Astrocyte (in vitro differentiated cells and primary cell): ENCODE measurements around the gene CIB2. TPM values are rescaled to one million over a fixed set of nuclear protein-coding genes. Genes with fewer than 3 reads are reported as not detected.

Experiments used
- DNase-seq: peaks from one replicate; pipeline ENCODE4 v3.0.0-alpha.2; 2010; ENCODE audit warnings: low read depth
- FAIRE-seq: peaks from 2 replicates; lab custom pipeline; 2011; peaks lifted over from hg19 to GRCh38; lab: Jason Lieb, UNC
- H2AFZ ChIP-seq: 2 replicates; pipeline ENCODE4 v1.6.0; 2012; ENCODE audit warnings: low read depth, low read length, inconsistent platforms
- H3K27ac ChIP-seq: 2 replicates; pipeline ENCODE4 v1.5.1; 2011; ENCODE audit warnings: low read depth, low read length, inconsistent platforms
- H3K27me3 ChIP-seq: 2 replicates; pipeline ENCODE4 v1.6.0; 2011; ENCODE audit warnings: low read length, inconsistent platforms; ENCODE audit not compliant: insufficient read depth
- H3K36me3 ChIP-seq: 2 replicates; pipeline ENCODE4 v1.5.1; 2011; ENCODE audit warnings: low read length, inconsistent platforms; ENCODE audit not compliant: insufficient read depth
- H3K4me1 ChIP-seq: 2 replicates; pipeline ENCODE4 v1.5.1; 2011; ENCODE audit warnings: low read length, inconsistent platforms; ENCODE audit not compliant: insufficient read depth
- H3K4me2 ChIP-seq: 2 replicates; pipeline ENCODE4 v1.6.0; 2012; ENCODE audit warnings: low read length, inconsistent platforms
- H3K4me3 ChIP-seq: 2 replicates; pipeline ENCODE4 v1.5.1; 2011; ENCODE audit warnings: low read depth, mild to moderate bottlenecking, low read length, inconsistent platforms; ENCODE audit not compliant: insufficient read depth
- H3K79me2 ChIP-seq: 2 replicates; pipeline ENCODE4 v1.6.0; 2012; ENCODE audit warnings: mild to moderate bottlenecking, low read length, inconsistent platforms; ENCODE audit not compliant: insufficient read depth
- H3K9ac ChIP-seq: 2 replicates; pipeline ENCODE4 v1.6.0; 2012; ENCODE audit warnings: mild to moderate bottlenecking, low read length, inconsistent platforms
- H3K9me3 ChIP-seq: 2 replicates; pipeline ENCODE4 v1.5.1; 2012; ENCODE audit warnings: low read depth, mild to moderate bottlenecking, low read length, inconsistent platforms; ENCODE audit not compliant: insufficient read depth
- H4K20me1 ChIP-seq: 2 replicates; pipeline ENCODE4 v1.6.0; 2012; ENCODE audit warnings: low read length, inconsistent platforms; ENCODE audit not compliant: insufficient read depth
- H3K27ac Mint-ChIP-seq: one replicate; pipeline ENCODE4 v1.8.0; 2021; ENCODE audit warnings: mild to moderate bottlenecking, mixed read lengths; ENCODE audit not compliant: unreplicated experiment
- H3K27me3 Mint-ChIP-seq: one replicate; pipeline ENCODE4 v1.8.0; 2021; ENCODE audit warnings: low read depth, mixed read lengths; ENCODE audit not compliant: unreplicated experiment
- H3K36me3 Mint-ChIP-seq: one replicate; pipeline ENCODE4 v1.8.0; 2021; ENCODE audit warnings: low read depth, mixed read lengths; ENCODE audit not compliant: unreplicated experiment
- H3K4me1 Mint-ChIP-seq: one replicate; pipeline ENCODE4 v1.8.0; 2021; ENCODE audit warnings: low read depth, mixed read lengths; ENCODE audit not compliant: unreplicated experiment
- H3K4me3 Mint-ChIP-seq: one replicate; pipeline ENCODE4 v1.8.0; 2021; ENCODE audit warnings: mild to moderate bottlenecking, moderate library complexity, mixed read lengths; ENCODE audit not compliant: unreplicated experiment
- H3K9me3 Mint-ChIP-seq: one replicate; pipeline ENCODE4 v1.8.0; 2021; ENCODE audit warnings: mild to moderate bottlenecking, mixed read lengths; ENCODE audit not compliant: unreplicated experiment
- CTCF ChIP-seq: IDR thresholded peaks from 2 replicates; pipeline ENCODE4 v1.5.1; 2011; ENCODE audit warnings: low read depth, mild to moderate bottlenecking, inconsistent platforms, low read length, moderate library complexity; ENCODE audit not compliant: insufficient read depth
- EZH2 ChIP-seq: IDR thresholded peaks from 2 replicates; pipeline ENCODE4 v1.6.1; 2012; ENCODE audit warnings: mild to moderate bottlenecking, low read length, inconsistent platforms; ENCODE audit not compliant: insufficient read depth
- total RNA-seq: library from RNA; stranded (reverse); gene quantifications from 2 replicates; pipeline ENCODE4 v1.2.1, GENCODE V29; 2021

CIB2 gene
- total RNA-seq, 1 donor from 2014 or later, result 7.4 TPM

DNA sequence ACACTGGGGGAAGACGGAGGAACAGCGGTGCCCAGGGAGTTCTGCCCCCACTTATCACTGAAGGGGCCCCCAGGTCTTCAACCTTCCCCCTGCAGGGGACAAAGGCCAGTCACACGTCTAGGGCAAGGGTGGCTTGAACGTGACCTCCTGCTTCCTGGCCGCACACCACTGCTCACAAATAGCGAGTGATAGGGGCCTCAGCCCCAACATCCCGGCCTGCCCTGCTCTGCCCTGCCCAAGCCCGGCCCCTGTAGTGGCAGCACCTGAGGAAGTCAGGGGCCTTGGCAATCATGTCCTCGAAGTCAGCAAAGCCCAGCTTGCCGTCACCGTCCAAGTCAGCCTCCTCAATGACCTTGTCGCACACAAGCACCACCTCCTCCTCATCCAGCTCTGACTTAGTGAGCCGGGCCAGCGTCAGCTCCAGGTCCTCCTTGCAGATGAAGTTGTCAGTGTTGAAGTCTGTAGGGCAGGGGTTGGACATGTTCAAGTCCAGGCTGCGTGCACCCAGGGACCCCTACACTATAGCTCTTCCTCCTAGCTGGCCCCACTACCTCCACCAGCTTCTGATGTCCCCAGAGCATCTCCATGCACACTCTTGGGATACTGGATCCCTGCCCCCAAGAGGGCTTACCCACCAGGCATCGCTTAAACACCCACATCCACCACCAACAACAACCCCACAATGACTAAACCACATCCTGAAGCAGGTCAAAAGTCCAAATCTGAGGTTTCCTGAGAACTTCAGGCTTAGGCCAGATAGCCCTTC is 25.6 kb downstream of the CIB2 start:
- peaks cover 5% of the 10 kb centered on the region for H3K4me1 ChIP-seq
- peaks cover 2% of the 10 kb centered on the region for H3K27me3 ChIP-seq
- no peak overlapping the region for H3K27ac Mint-ChIP-seq
- H3K9ac ChIP-seq, result no peak overlapping the region
- no peak overlapping the region for H3K4me3 ChIP-seq
- no peaks in the 10 kb centered on the region for H3K79me2 ChIP-seq
- H3K36me3 ChIP-seq, result no peaks in the 10 kb centered on the region
- peaks cover 5% of the 10 kb centered on the region for H3K4me1 Mint-ChIP-seq
- TF ChIP-seq CTCF (no peak), EZH2 (no peak)
- no peak overlapping the region for H3K4me3 Mint-ChIP-seq
- peak overlapping the region; percentile 20 for H3K4me2 ChIP-seq
- H4K20me1 ChIP-seq, result no peaks in the 10 kb centered on the region
- no peak for FAIRE-seq
- H3K9me3 ChIP-seq, result no peaks in the 10 kb centered on the region
- peak; percentile 14 for DNase-seq
- H3K9me3 Mint-ChIP-seq, result no peaks in the 10 kb centered on the region
- H3K36me3 Mint-ChIP-seq, result peaks cover 6% of the 10 kb centered on the region
- H2AFZ ChIP-seq, result no peak overlapping the region
- no peak overlapping the region for H3K27ac ChIP-seq
- peaks cover 44% of the 10 kb centered on the region for H3K27me3 Mint-ChIP-seq

- no peak overlapping the region for H3K27ac ChIP-seq
- no peak overlapping the region for H3K4me2 ChIP-seq
- H3K4me1 ChIP-seq, result peaks cover 5% of the 10 kb centered on the region
- no peaks in the 10 kb centered on the region for H3K9me3 ChIP-seq
- no peak overlapping the region for H3K4me3 Mint-ChIP-seq
- DNase-seq (no peak), FAIRE-seq (no peak)
- no peaks in the 10 kb centered on the region for H3K9me3 Mint-ChIP-seq
- TF ChIP-seq CTCF (no peak), EZH2 (no peak)
- H3K4me3 ChIP-seq, result no peak overlapping the region
- no peak overlapping the region for H3K27ac Mint-ChIP-seq
- no peaks in the 10 kb centered on the region for H4K20me1 ChIP-seq
- H3K36me3 Mint-ChIP-seq, result peaks cover 6% of the 10 kb centered on the region
- no peak overlapping the region for H2AFZ ChIP-seq
- H3K79me2 ChIP-seq, result no peaks in the 10 kb centered on the region
- no peaks in the 10 kb centered on the region for H3K36me3 ChIP-seq
- peaks cover 2% of the 10 kb centered on the region for H3K27me3 ChIP-seq
- H3K27me3 Mint-ChIP-seq, result peaks cover 39% of the 10 kb centered on the region
- no peak overlapping the region for H3K9ac ChIP-seq
- H3K4me1 Mint-ChIP-seq, result peaks cover 5% of the 10 kb centered on the region
Measured at GRCh38 chr15:78104566-78105475, 26.4 kb downstream of the CIB2 start.
